Activated CD4-positive, alpha-beta memory T cell treated with anti-CD3 and anti-CD28 coated beads for 36 hours (primary cell): ENCODE data around the gene CRELD2. TPM values are rescaled to one million over a fixed set of nuclear protein-coding genes. Genes with fewer than 3 reads are reported as not detected.

Source experiments
- CTCF ChIA-PET: fragments of 350-600 bp; sonication (Branson Sonifier 250); formaldehyde crosslinking; loops from one replicate; lab custom pipeline; 2021; ENCODE audit warnings: antibody characterized with exemption, inconsistent platforms; lab: Charles Lee
- POLR2A ChIA-PET: fragments of 350-600 bp; sonication (Branson Sonifier 250); formaldehyde crosslinking; loops from one replicate; lab custom pipeline; 2021; ENCODE audit warnings: antibody characterized with exemption; lab: Charles Lee
- DNase-seq: peaks from one replicate; pipeline ENCODE4 v3.0.0-alpha.2; 2020
- H3K27ac Mint-ChIP-seq: one replicate; pipeline ENCODE4 v1.8.0; 2021; ENCODE audit warnings: mixed read lengths
- H3K27me3 Mint-ChIP-seq: one replicate; pipeline ENCODE4 v1.8.0; 2021; ENCODE audit warnings: mixed read lengths
- H3K36me3 Mint-ChIP-seq: one replicate; pipeline ENCODE4 v1.8.0; 2021; ENCODE audit warnings: mixed read lengths
- H3K4me1 Mint-ChIP-seq: one replicate; pipeline ENCODE4 v1.8.0; 2021; ENCODE audit warnings: low read depth, mixed read lengths
- H3K4me3 Mint-ChIP-seq: one replicate; pipeline ENCODE4 v1.8.0; 2021; ENCODE audit warnings: mild to moderate bottlenecking, mixed read lengths
- H3K9me3 Mint-ChIP-seq: one replicate; pipeline ENCODE4 v1.8.0; 2021; ENCODE audit warnings: mixed read lengths
- intact Hi-C: fragments of 100-400 bp; cut with micrococcal nuclease; formaldehyde crosslinking; loops from one replicate; pipeline ENCODE4 v1.15.1; 2023
- total RNA-seq, 2 experiments: library from RNA; stranded (reverse); gene quantifications; one replicate each; pipeline ENCODE4 v1.2.3, GENCODE V29; 2021

The CRELD2 gene
- total RNA-seq, 2 experiments from 2014 or later = 29.8 to 30.7 TPM

GRCh38 chr22:49959782-49960158 is 41.3 kb downstream of the CRELD2 start:
- peak; percentile 72 for DNase-seq
- Mint-ChIP-seq H3K36me3 (peaks cover 33% of the 10 kb centered on the region), H3K27me3 (no peaks in the 10 kb centered on the region), H3K4me1 (peaks cover 18% of the 10 kb centered on the region), H3K9me3 (no peaks in the 10 kb centered on the region), H3K27ac (peak overlapping the region; percentile 94), H3K4me3 (peak overlapping the region; percentile 83)
- intact Hi-C loops = loop anchor here (5.0 kb wide), 2 partner anchors 107 to 233 kb away; partner anchors contain the start of gene ZBED4
- CTCF ChIA-PET = interaction anchor here (0.8 to 2.2 kb wide), 5 partner anchors 11 to 71 kb away, joined by 3 to 8 read pairs (median 6); no protein-coding TSS in a partner anchor
- POLR2A ChIA-PET = interaction anchor here (0.8 to 4.7 kb wide), 9 partner anchors 11 to 192 kb away, joined by 3 to 58 read pairs (median 4); no protein-coding TSS in a partner anchor

GRCh38 chr22:49960159-49961004 is 41.9 kb downstream of the CRELD2 start, which contains the start of gene PIM3:
PIM3 (plus strand) TSS chr22:49960772; CDS start chr22:49960948, 176 bp downstream.
- CTCF ChIA-PET = interaction anchor here (0.7 to 2.2 kb wide), 6 partner anchors 10 to 70 kb away, joined by 3 to 8 read pairs (median 4); no protein-coding TSS in a partner anchor
- Mint-ChIP-seq H3K4me3 (peak within 1 kb of the TSS; percentile 92), H3K9me3 (no peaks in the 10 kb centered on the region), H3K27ac (peak within 1 kb of the TSS; percentile 96), H3K36me3 (peaks cover 37% of the 10 kb centered on the region), H3K4me1 (peaks cover 22% of the 10 kb centered on the region), H3K27me3 (no peaks in the 10 kb centered on the region)
- intact Hi-C loops = loop anchor here (5.0 kb wide), 2 partner anchors 108 to 232 kb away; partner anchors contain the start of gene ZBED4
- DNase-seq = peak; percentile 97
- POLR2A ChIA-PET = interaction anchor here (1.0 to 4.7 kb wide), 7 partner anchors 11 to 193 kb away, joined by 3 to 58 read pairs (median 7); no protein-coding TSS in a partner anchor

DNA sequence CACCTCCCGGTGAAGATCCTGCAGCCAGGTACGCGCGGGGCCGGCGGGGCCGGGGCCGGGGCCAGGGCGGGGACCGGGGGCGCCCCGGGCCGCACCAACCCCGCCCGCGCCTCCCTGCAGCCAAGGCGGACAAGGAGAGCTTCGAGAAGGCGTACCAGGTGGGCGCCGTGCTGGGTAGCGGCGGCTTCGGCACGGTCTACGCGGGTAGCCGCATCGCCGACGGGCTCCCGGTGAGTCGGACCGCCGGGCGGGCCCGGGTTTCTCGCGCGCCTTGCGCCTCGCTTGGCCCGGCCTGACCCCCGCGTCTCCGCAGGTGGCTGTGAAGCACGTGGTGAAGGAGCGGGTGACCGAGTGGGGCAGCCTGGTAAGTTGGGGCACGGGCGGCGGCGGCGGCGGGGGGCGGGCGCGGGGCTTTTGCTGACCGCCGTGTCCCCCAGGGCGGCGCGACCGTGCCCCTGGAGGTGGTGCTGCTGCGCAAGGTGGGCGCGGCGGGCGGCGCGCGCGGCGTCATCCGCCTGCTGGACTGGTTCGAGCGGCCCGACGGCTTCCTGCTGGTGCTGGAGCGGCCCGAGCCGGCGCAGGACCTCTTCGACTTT is 42.7 kb downstream of the CRELD2 start:
- peak; percentile 53 for DNase-seq
- H3K36me3 Mint-ChIP-seq = peaks cover 37% of the 10 kb centered on the region
- POLR2A ChIA-PET = interaction anchor here (0.8 to 4.7 kb wide), 7 partner anchors 10 to 57 kb away, joined by 3 to 58 read pairs (median 4); no protein-coding TSS in a partner anchor
- H3K4me1 Mint-ChIP-seq = peaks cover 23% of the 10 kb centered on the region
- peak overlapping the region; percentile 96 for H3K27ac Mint-ChIP-seq
- H3K4me3 Mint-ChIP-seq = peak overlapping the region; percentile 92
- H3K9me3 Mint-ChIP-seq = no peaks in the 10 kb centered on the region
- CTCF ChIA-PET = interaction anchor here (1.5 to 2.2 kb wide), 3 partner anchors 9 to 69 kb away, joined by 6 to 9 read pairs (median 8); no protein-coding TSS in a partner anchor
- H3K27me3 Mint-ChIP-seq = no peaks in the 10 kb centered on the region
- intact Hi-C loops = loop anchor here (5.0 kb wide), 2 partner anchors 109 to 231 kb away; partner anchors contain the start of gene ZBED4

DNA sequence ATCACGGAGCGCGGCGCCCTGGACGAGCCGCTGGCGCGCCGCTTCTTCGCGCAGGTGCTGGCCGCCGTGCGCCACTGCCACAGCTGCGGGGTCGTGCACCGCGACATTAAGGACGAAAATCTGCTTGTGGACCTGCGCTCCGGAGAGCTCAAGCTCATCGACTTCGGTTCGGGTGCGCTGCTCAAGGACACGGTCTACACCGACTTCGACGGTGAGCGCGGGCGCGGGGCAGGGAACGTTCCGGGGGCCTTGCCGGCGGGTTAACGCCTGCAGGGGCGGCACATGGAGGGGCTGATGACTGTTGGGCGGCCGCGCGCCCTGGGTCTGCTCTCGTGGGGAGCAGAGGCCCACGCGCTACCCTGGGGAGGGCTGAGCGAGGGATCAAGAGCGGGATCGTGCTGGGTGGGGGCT is 43.2 kb downstream of the CRELD2 start:
- no peak for DNase-seq

GRCh38 chr22:49962012-49962750 is 43.7 kb downstream of the CRELD2 start:
- Mint-ChIP-seq H3K4me3 (peak overlapping the region; percentile 92), H3K9me3 (no peaks in the 10 kb centered on the region), H3K27ac (peak overlapping the region; percentile 96), H3K36me3 (peaks cover 37% of the 10 kb centered on the region), H3K4me1 (peaks cover 28% of the 10 kb centered on the region), H3K27me3 (no peaks in the 10 kb centered on the region)
- DNase-seq = peak; percentile 97
- CTCF ChIA-PET = interaction anchor here (1.0 to 2.0 kb wide), 6 partner anchors 8 to 68 kb away, joined by 6 to 9 read pairs (median 6); no protein-coding TSS in a partner anchor
- intact Hi-C loops = loop anchor here (1.0 to 5.0 kb wide), 5 partner anchors 15 to 230 kb away; partner anchors contain the start of gene ZBED4
- POLR2A ChIA-PET = interaction anchor here (0.8 to 4.7 kb wide), 13 partner anchors 9 to 228 kb away, joined by 3 to 58 read pairs (median 5); no protein-coding TSS in a partner anchor

More for the DNA sequence above, 43.2 kb downstream of the CRELD2 start:
- intact Hi-C loops = loop anchor here (1.0 to 5.0 kb wide), 5 partner anchors 15 to 231 kb away; partner anchors contain the start of gene ZBED4
- Mint-ChIP-seq H3K36me3 (peaks cover 37% of the 10 kb centered on the region), H3K27me3 (no peaks in the 10 kb centered on the region), H3K27ac (peak overlapping the region; percentile 96), H3K9me3 (no peaks in the 10 kb centered on the region), H3K4me3 (peak overlapping the region; percentile 92), H3K4me1 (peaks cover 26% of the 10 kb centered on the region)
- POLR2A ChIA-PET = interaction anchor here (0.8 to 4.7 kb wide), 12 partner anchors 9 to 229 kb away, joined by 3 to 58 read pairs (median 4); no protein-coding TSS in a partner anchor
- CTCF ChIA-PET = interaction anchor here (1.0 to 2.0 kb wide), 4 partner anchors 9 to 69 kb away, joined by 6 to 9 read pairs (median 6); no protein-coding TSS in a partner anchor

GRCh38 chr22:49962751-49963646 is 44.6 kb downstream of the CRELD2 start:
- ChIA-PET POLR2A (interaction anchor here (0.5 to 4.7 kb wide), 11 partner anchors 8 to 242 kb away, joined by 3 to 58 read pairs (median 5); no protein-coding TSS in a partner anchor), CTCF (interaction anchor here (0.5 to 2.0 kb wide), 6 partner anchors 8 to 68 kb away, joined by 3 to 9 read pairs (median 6); no protein-coding TSS in a partner anchor)
- peak overlapping the region; percentile 93 for H3K27ac Mint-ChIP-seq
- H3K36me3 Mint-ChIP-seq = peaks cover 37% of the 10 kb centered on the region
- intact Hi-C loops = loop anchor here (1.0 to 5.0 kb wide), 5 partner anchors 14 to 229 kb away; partner anchors contain the start of gene ZBED4
- peaks cover 35% of the 10 kb centered on the region for H3K4me1 Mint-ChIP-seq
- no peak for DNase-seq
- H3K27me3 Mint-ChIP-seq = no peaks in the 10 kb centered on the region
- H3K4me3 Mint-ChIP-seq = peak overlapping the region; percentile 82
- H3K9me3 Mint-ChIP-seq = no peaks in the 10 kb centered on the region

GRCh38 chr22:49963647-49964026 is 45.2 kb downstream of the CRELD2 start:
- Mint-ChIP-seq H3K36me3 (peaks cover 37% of the 10 kb centered on the region), H3K9me3 (no peaks in the 10 kb centered on the region), H3K4me1 (peaks cover 36% of the 10 kb centered on the region), H3K4me3 (peak overlapping the region; percentile 82), H3K27me3 (no peaks in the 10 kb centered on the region), H3K27ac (peak overlapping the region; percentile 93)
- ChIA-PET POLR2A (interaction anchor here (1.6 to 4.7 kb wide), 2 partner anchors 26 to 53 kb away, joined by 5 to 58 read pairs; no protein-coding TSS in a partner anchor), CTCF (interaction anchor here (1.6 to 2.0 kb wide), 2 partner anchors 33 to 67 kb away, joined by 7 to 9 read pairs; no protein-coding TSS in a partner anchor)
- intact Hi-C loops = loop anchor here (2.0 to 5.0 kb wide), 3 partner anchors 13 to 229 kb away; partner anchors contain the start of gene ZBED4
- no peak for DNase-seq

DNA sequence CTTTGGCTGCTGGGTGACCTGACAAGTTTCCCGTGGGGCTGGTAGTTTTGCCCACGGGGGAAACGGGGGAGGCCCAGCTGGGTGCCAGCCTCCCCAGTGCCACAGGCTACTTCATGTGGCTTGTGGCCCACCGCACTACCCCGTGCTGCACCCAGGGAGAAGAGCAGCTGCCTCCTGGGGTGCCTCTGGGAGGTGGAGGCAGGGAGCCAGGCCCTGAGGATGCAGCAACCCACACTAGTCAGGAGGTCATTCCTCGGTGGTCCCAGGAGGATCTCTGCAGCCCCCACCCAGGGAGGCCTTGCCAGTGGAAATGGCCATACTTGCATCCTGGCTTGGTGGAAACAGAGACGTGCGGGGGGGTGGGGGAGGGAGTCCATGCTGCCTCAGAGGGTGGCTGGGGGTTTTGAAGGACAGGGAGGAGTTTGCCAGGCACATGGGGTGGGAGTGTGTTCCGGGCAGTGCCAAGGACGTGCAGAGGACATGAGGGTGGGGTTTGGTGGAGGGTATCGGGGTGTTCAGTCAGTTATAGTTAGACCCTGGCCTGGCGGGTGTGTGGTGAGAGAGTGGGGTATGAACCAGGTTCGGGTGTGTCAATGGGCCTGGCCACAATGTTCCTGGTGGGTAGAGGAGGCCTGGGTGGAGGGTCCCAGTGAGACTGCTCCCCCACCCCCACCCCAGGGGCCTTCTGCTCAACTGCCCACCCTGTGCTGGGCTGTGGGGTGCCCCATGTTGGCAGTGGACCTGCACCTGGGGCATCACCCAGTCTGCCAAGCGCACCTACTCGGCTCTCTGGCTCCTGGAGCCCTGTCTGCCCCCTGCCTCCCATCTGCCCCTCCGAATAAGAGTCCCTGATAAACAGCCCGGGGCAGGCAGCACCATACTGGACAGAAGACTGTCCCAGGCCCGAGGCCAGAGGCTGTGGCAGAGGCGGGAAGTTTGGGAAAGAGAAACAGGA is 46.0 kb downstream of the CRELD2 start:
- H3K9me3 Mint-ChIP-seq = no peaks in the 10 kb centered on the region
- H3K36me3 Mint-ChIP-seq = peaks cover 37% of the 10 kb centered on the region
- ChIA-PET CTCF (no interaction called here), POLR2A (no interaction called here)
- H3K4me3 Mint-ChIP-seq = peak overlapping the region; percentile 82
- H3K4me1 Mint-ChIP-seq = peaks cover 31% of the 10 kb centered on the region
- no peaks in the 10 kb centered on the region for H3K27me3 Mint-ChIP-seq
- intact Hi-C loops = loop anchor here (5.0 kb wide), 2 partner anchors 112 to 228 kb away; partner anchors contain the start of gene ZBED4
- peak; percentile 12 for DNase-seq
- H3K27ac Mint-ChIP-seq = peak overlapping the region; percentile 93
